AG09309 (cell line): ENCODE results near the gene CNDP1.

Experiments used
- DNase-seq: peaks from one replicate; pipeline ENCODE4 v3.0.0-alpha.2; 2010; ENCODE audit warnings: low read depth
- H3K4me3 ChIP-seq: 2 replicates; pipeline ENCODE4 v1.5.1; 2011; ENCODE audit warnings: mild to moderate bottlenecking, low read depth, low read length, moderate library complexity; ENCODE audit not compliant: control insufficient read depth
- CTCF ChIP-seq: IDR thresholded peaks from 2 replicates; pipeline ENCODE4 v1.5.1; 2011; ENCODE audit warnings: mild to moderate bottlenecking, low read depth, low read length, inconsistent platforms; ENCODE audit not compliant: insufficient read depth, control insufficient read depth; ENCODE audit errors: missing control alignments

CNDP1 gene

GRCh38 chr18:74531043-74531442, 3.3 kb upstream of the CNDP1 start:
- no peak overlapping the region for H3K4me3 ChIP-seq
- TF ChIP-seq CTCF, result no peak
- no peak for DNase-seq

- no peak for DNase-seq
- no peak overlapping the region for H3K4me3 ChIP-seq
- TF ChIP-seq CTCF, result no peak
Measured at GRCh38 chr18:74532511-74533025, 1.7 kb upstream of the CNDP1 start.

- TF ChIP-seq CTCF, result no peak
- H3K4me3 ChIP-seq, result no peak overlapping the region
- DNase-seq, result no peak
Measured at GRCh38 chr18:74533666-74534065, 634 bp upstream of the CNDP1 start.

- DNase-seq, result no peak
- TF ChIP-seq CTCF, result no peak
- H3K4me3 ChIP-seq, result no peak overlapping the region
Measured at GRCh38 chr18:74534981-74535649, 815 bp downstream of the CNDP1 start.

DNA sequence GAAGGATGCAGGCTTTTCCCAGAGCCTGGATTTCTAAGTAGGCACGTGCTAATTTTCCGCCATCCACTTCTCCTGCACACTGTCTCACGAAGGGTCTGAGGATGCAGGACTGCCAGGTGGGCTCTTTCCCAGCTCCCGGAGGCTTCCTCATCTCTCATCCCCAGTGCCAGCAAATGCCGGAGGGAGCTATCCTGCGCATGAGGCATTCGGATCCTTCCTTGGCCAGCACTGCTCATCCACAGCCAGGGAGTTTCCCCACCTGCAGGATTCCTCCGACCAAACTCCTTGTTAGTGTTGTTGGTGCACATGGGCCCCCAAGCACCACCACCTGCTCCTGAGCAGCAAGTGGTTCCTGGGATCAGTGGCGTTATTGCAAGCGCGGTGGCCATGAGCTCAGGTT, 5.0 kb downstream of the CNDP1 start:
- no peak for DNase-seq
- H3K4me3 ChIP-seq, result no peak overlapping the region
- no peak for TF ChIP-seq CTCF

GRCh38 chr18:74540652-74541421, 6.5 kb downstream of the CNDP1 start:
- no peak overlapping the region for H3K4me3 ChIP-seq
- TF ChIP-seq CTCF, result no peak
- DNase-seq, result no peak
